GM20431 (cell line): ENCODE measurements around the gene PLRG1.
"Not testable (repeated sequence)": the region's sequence is repeated elsewhere in the genome, so short reads cannot be mapped to it uniquely, and the experiment has no call there.

ENCODE experiments used
- in situ Hi-C: fragments of 300-500 bp; cut with MseI, MboI; formaldehyde crosslinking; loops from one replicate; pipeline ENCODE4 v1.15.0; 2020; ENCODE audit warnings: low sequenced_read_pairs; ENCODE audit not compliant: unreplicated experiment

PLRG1 gene

GRCh38 chr4:154549894-154550790 lies at the start of gene PLRG1:
Gene PLRG1, minus strand, starts transcription at chr4:154550400. Its CDS starts 92 bp downstream, at chr4:154550308.
- in situ Hi-C loops, result loop anchor here (10.0 kb wide), 1 partner anchor 65 kb away; the partner anchor contains the start of gene FGG

DNA sequence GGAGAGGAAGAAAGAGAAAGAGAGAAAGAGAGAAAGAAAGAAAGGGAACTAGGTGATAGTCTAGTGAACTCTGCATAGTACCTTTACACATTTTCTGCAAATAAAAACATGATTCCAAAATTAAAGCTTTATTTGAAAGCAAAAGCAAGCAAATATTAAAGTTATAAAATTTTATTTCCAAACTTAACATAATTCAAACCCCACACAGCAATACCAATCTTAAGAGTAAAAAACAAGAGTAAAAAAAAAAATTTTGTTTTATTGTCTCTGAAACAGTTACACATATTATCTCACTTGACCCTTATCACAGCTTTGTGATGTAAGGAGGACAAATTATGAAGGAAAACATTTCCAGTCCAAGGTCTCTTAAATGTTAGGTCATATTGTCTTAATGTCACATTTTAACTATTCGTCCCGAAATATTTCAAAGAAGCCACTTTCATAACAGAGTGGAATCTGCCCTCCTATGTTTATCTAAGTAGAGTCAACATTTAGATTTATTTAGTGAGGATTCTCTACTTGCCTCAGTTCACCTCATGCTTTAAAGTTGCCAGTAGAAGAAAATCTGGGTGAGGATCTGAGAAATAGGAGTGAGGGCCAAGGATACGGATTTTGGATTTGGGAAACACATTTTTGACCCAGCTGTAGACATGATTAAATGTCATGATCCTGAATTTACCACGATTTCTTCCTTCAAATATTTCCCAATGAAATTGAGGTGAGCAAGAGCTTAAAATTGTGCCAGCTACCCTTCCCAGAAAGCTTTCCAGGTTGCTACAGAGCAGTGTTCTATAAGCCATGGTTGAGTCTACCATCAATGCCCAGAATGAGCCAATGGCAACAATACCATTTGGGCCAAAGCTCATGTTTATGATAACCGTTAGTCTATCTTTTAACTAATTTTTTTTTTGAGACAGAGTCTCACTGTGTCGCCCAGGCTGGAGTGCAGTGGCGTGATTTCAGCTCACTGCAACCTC lies 47.9 kb upstream of the PLRG1 start:
- in situ Hi-C loops, result no loop called here

DNA sequence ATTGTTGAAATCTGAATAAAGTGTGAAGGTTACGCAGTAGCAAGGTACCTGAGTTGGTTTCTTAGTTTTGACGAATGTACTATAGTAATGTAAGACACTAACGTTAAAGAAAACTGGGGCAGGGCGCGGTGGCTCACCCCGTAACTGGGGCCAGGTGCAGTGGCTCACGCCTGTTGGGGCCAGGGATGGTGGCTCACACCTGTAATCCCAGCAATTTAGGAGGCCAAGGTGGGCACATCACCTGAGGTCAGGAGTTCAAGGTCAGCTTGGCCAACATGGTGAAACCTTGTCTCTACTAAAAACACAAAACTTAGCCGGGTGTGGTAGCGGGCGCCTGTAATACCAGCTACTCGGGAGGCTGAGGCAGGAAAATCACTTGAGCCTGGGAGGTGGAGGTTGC lies 47.1 kb upstream of the PLRG1 start:
- in situ Hi-C loops, result not testable (repeated sequence)

DNA sequence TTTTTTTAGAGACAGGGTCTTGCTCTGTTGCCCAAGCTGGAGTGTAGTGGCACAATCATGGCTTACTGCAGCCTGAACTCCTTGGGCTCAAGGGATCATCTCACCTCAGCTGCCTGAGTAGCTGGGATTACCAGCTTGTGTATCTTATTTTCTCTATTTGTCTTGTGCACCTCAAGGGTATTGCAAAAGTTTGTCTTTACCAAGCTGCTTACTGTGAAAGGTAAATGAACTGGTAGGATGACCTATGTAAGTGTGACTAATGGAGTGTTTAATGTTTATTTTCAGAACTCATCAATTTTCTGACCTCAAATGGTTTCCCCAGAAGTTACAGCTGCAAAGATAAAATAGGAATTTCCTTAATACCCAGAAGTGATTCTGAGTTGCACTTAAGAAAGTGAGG lies 45.6 kb upstream of the PLRG1 start:
- in situ Hi-C loops, result no loop called here

DNA sequence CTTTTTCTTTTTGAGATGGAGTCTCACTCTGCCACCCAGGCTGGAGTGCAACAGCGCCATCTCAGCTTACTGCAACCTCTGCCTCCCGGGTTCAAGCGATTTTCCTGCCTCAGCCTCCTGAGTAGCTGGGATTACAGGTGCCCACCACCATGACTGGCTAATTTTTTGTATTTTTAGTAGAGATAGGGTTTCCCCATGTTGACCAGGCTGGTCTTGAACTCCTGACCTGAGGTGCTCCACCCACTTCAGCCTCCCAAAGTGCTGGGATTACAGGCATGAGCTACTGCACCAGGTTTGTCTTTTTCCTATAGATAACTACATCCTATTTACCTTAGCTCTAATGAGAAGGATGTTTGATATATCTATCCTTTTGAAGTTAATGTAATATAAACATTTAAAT lies 44.1 kb upstream of the PLRG1 start:
- in situ Hi-C loops, result not testable (repeated sequence)

DNA sequence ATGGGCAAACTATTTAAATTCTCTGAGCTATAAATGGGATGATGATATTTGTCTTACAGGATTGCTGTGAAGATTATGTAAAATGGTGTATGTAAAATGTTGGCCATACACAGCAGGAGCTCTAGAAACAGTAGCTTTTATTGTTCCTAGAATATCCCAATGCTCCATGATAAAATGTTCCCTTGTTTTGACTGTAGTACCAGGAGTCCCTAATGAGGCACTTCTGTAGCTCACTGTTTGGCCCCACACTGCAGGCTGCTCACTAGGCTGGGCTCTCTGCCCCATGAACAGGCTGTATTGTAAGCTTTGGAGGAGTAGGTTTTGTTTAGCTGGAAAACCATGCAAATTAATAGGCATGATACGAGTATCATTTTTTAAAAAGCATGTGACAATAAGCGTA lies 43.7 kb upstream of the PLRG1 start:
- in situ Hi-C loops, result no loop called here

- in situ Hi-C loops, result no loop called here
Observed at GRCh38 chr4:154591890-154592289, 41.7 kb upstream of the PLRG1 start.

DNA sequence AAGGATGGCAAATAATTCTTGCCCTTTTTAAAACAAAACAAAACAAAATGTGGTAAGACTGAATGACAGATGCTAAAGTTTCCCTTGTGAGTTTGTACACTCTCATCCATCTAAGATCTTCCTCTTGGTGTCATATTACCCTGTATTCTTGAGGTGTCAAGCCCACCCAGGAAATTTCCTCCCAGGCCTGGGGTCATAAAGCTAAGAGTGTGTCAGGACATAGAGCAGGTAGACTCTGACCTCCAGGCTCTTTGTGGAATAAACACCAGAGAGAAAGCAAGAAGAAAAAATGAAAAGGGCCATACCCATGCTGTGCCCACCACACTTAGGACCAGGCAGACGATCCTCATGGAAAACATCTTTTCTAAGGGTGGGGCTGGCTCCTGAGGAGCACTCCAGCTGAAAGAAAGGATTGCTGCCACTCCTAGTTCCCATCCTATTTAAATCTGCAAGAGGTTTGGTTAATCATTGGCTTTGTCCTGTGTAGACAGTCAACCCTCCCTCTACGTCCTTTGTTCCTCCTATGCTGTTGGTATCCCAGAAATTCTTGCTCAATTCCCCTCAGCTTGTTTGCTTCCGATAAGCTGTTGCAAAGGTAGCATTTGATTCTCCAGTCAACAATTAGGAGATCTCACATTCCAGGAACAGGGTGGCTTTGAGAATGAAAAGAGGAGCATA lies 40.3 kb upstream of the PLRG1 start, which contains the start of gene FGA:
TSS of gene FGA (minus strand) at position 414 of the 678 bp plus-strand sequence. CDS start at position 359, 55 bp downstream.
- in situ Hi-C loops, result no loop called here

- in situ Hi-C loops, result no loop called here
Observed at GRCh38 chr4:154589296-154590197, 39.3 kb upstream of the PLRG1 start.

DNA sequence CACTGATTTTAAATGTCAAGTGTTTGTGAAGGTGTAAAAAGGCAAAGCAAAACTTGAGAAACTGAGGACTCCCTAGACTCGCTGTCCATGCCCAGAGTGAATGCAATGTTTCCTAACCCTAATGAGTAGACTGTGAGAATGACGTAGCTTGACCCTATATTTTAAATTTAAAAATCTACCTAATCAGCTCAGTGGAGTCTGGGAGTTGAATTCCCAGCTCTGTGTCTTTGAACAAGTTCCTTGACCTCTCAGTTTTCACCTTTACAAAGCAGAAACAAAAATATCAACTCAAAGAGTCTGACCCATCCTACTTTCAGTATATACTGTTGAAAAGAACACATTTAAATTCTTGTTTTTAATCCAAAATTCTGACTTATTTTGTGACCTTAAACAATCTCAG lies 38.0 kb upstream of the PLRG1 start:
- in situ Hi-C loops, result no loop called here

- in situ Hi-C loops, result no loop called here
Observed at GRCh38 chr4:154586296-154587033, 36.3 kb upstream of the PLRG1 start.

GRCh38 chr4:154585369-154586018 lies 35.3 kb upstream of the PLRG1 start:
- in situ Hi-C loops, result no loop called here

- in situ Hi-C loops, result no loop called here
Observed at GRCh38 chr4:154584259-154584658, 34.1 kb upstream of the PLRG1 start.

DNA sequence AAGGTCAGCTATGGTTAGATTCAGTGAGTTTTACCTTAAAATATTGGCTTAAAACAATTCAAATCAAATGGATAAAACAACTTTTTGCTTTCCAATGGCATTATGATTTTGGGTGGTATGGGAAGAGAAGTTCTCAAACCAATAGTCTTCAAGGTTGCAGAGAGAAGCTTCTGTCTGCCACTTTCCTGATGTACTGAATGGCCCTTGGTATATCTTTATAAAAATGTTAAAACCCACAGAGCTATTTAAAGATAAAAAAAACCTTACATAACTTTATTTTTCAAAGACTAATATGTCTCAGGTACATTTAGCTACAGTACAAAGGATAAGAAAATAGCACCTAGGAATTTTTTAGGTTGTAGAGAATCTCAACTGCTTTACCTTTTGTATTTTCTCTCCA lies 33.5 kb upstream of the PLRG1 start:
- in situ Hi-C loops, result no loop called here

DNA sequence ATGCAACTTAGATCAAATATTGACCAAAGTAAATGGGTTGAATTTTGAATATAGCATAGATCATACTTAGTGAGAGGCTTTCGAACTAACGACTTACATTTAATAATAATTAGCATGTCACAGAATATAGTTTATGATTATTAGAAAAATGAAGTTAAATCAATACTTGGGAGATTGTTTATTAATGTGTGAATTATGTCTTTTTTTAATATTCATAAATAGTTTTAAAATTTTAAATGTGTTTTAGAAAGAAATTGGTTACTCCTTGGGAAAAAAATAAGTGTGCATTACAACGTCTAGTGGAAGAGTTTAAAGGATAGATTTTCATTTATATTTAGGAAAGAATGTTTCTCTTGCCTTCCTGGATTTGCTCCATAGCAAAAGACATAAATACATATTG lies 33.0 kb upstream of the PLRG1 start:
- in situ Hi-C loops, result no loop called here

GRCh38 chr4:154582723-154583122 lies 32.5 kb upstream of the PLRG1 start:
- in situ Hi-C loops, result no loop called here

GRCh38 chr4:154579927-154580326 lies 29.7 kb upstream of the PLRG1 start:
- in situ Hi-C loops, result no loop called here

GRCh38 chr4:154578919-154579318 lies 28.7 kb upstream of the PLRG1 start:
- in situ Hi-C loops, result no loop called here
